GM12891 (cell line): ENCODE data around the gene NOTCH1.

Source experiments
- DNase-seq: peaks from one replicate; pipeline ENCODE4 v3.0.0; 2011; ENCODE audit warnings: low spot score; ENCODE audit not compliant: insufficient read length
- FAIRE-seq: peaks from 2 replicates; lab custom pipeline; 2011; peaks lifted over from hg19 to GRCh38; lab: Jason Lieb, UNC
- PAX5 ChIP-seq: IDR thresholded peaks from 2 replicates; pipeline ENCODE4 v1.6.1; 2011; ENCODE audit warnings: low read length, moderate library complexity, mild to moderate bottlenecking; ENCODE audit not compliant: insufficient read depth, severe bottlenecking
- POLR2A ChIP-seq: IDR thresholded peaks from 2 replicates; pipeline ENCODE4 v1.6.1; 2011; ENCODE audit warnings: low read depth, low read length, control low read depth
- POLR2AphosphoS5 ChIP-seq: IDR thresholded peaks from 2 replicates; pipeline ENCODE4 v1.6.1; 2011; ENCODE audit warnings: low read depth, low read length, control low read depth
- POU2F2 ChIP-seq: IDR thresholded peaks from 2 replicates; pipeline ENCODE4 v1.6.1; 2011; ENCODE audit warnings: low read depth, mild to moderate bottlenecking, control low read depth, low read length, moderate library complexity
- SPI1 ChIP-seq: IDR thresholded peaks from 2 replicates; pipeline ENCODE4 v1.6.1; 2011; ENCODE audit warnings: low read depth, low read length, control low read depth
- TAF1 ChIP-seq: IDR thresholded peaks from 2 replicates; pipeline ENCODE4 v1.6.1; 2011; ENCODE audit warnings: low read depth, low read length, control low read depth

NOTCH1 gene

DNA sequence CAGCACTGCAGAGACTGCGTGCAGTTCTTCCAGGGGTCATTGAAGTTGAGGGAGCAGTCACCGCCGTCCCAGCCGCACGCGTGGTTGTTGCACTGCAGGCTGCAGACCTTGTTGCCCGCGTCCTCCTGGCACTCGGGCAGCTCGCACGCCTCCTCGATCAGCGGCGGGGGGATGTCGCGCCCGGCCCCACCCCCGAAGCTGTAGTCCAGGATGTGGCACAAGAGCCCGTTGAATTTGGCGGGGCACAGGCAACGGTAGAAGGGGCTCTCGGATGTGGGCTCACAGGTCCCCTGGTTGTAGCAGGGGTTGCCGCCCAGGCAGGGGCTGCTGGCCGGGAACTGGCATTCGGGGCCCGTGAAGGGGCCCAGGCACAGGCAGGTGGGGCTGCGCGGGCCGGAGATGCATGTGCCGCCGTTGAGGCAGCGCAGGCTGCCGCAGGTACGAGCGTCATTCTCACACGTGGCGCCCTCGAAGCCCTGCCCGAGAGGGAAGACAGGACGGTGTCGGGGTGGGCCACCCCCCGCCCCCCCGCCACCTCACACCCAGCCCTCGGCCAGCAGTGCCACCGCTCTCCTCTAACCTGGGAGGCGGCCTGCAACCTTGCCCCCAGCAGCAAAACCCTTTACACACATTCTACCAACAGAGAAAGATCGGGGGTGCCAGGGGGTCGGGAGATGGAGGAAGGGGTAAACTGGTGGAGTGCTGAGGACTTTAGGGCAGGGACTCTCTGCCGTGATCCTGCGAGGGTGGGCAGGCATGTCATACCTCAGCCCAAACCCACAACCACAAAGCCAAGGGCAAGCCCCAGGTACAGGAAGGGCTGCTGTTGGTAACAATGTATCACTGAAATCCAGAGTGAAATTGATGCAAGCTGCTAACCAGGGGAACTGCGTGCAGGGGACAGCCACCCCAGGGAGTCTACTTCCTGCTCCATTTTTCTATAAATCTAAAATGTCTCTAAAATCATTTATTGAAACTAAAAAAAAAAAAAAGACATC is 40.1 kb downstream of the NOTCH1 start:
- TF ChIP-seq TAF1 = no peak
- no peak for TF ChIP-seq SPI1
- TF ChIP-seq POLR2A = no peak
- no peak for TF ChIP-seq POLR2AphosphoS5
- TF ChIP-seq PAX5 = no peak
- TF ChIP-seq POU2F2 = no peak
- FAIRE-seq (no peak), DNase-seq (no peak)

- TF ChIP-seq TAF1 (no peak), POLR2A (no peak), SPI1 (no peak), POLR2AphosphoS5 (no peak), POU2F2 (no peak), PAX5 (no peak)
- FAIRE-seq (no peak), DNase-seq (no peak)
These were observed 41.1 kb downstream of the NOTCH1 start for GRCh38 chr9:136504512-136505348.

DNA sequence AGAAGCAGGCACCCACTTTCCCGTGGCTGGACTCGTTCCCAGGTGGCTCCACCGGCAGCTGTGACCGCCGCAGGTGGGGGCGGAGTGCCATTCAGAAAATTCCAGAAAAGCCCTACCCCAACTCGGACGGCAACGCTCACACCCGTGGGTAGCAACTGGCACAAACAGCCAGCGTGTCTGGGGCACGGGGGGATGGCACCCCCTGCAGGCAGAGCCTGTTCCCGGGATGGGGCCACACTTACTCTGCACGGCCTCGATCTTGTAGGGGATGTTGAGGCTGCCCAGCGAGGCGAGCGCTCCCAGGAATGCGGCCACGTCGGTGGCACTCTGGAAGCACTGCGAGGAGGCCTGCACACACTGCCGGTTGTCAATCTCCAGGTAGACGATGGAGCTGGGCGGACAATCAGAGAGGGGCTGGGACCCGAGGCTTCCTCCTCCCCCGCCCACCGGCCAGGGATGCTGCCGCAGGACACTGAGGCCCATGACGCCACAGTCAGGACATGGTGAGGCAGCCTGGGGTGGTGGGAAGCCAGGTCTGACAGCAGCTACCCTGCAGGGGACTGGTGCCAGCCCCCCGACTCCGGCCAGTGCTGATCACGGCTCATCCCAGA is 42.8 kb downstream of the NOTCH1 start:
- DNase-seq (no peak), FAIRE-seq (no peak)
- TF ChIP-seq PAX5 (no peak), SPI1 (no peak), POLR2AphosphoS5 (no peak), POLR2A (no peak), POU2F2 (no peak), TAF1 (no peak)

GRCh38 chr9:136502196-136502595 is 43.7 kb downstream of the NOTCH1 start:
- DNase-seq (no peak), FAIRE-seq (no peak)
- TF ChIP-seq POLR2AphosphoS5 (no peak), PAX5 (no peak), POU2F2 (no peak), TAF1 (no peak), POLR2A (no peak), SPI1 (no peak)

- no peak for FAIRE-seq
These were observed 44.2 kb downstream of the NOTCH1 start for GRCh38 chr9:136501686-136502085.

DNA sequence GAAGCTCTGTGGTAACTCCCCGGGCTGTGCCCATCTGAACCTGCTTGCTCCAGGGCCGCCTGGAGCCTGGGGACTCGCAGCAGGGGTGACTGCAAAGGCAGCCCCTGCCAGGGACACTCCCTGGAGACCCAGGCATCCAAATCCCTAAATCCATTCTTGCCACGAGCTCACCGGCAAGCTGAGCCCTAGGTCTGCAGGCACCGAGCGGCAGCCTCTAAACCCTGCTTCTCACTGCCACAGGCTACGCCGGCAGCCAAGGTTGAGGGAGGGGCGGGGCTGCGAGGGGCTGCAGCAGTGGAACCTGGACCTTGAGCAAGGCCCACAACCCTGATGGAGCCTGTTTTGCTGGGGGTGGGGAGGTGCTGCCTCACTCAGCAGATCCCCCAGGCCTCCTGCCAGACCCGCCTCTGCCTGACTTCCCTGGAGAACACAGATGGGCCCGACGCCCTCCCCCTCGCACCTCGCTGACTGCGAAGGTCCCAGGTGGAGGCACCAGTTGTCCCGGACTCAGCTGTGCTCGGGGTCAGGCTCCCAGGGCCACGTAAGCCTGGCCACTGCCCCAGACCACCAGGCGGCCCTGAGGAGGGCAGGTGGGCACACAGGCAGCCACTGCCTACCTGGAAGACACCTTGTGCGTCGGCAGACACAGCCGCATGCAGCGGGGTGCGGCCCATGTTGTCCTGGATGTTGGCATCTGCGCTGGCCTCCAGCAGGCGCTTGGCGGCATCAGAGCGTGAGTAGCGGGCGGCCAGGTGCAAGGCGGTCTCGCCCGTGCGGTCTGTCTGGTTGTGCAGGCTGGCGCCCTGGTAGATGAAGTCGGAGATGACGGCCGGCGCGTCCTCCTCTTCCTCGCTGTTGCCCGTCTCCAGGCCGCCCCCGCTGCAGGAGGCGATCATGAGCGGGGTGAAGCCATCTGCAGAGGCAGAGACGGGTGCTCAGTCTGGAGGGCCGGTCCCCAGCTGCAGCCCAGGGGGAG is 45.6 kb downstream of the NOTCH1 start:
- no peak for DNase-seq
- TF ChIP-seq SPI1 (no peak), PAX5 (no peak), POLR2A (no peak), POU2F2 (no peak), POLR2AphosphoS5 (no peak), TAF1 (no peak)
- FAIRE-seq = no peak

More at GRCh38 chr9:136501686-136502085, 44.2 kb downstream of the NOTCH1 start:
- no peak for DNase-seq
- TF ChIP-seq TAF1 (no peak), SPI1 (no peak), PAX5 (no peak), POLR2A (no peak), POLR2AphosphoS5 (no peak), POU2F2 (no peak)

DNA sequence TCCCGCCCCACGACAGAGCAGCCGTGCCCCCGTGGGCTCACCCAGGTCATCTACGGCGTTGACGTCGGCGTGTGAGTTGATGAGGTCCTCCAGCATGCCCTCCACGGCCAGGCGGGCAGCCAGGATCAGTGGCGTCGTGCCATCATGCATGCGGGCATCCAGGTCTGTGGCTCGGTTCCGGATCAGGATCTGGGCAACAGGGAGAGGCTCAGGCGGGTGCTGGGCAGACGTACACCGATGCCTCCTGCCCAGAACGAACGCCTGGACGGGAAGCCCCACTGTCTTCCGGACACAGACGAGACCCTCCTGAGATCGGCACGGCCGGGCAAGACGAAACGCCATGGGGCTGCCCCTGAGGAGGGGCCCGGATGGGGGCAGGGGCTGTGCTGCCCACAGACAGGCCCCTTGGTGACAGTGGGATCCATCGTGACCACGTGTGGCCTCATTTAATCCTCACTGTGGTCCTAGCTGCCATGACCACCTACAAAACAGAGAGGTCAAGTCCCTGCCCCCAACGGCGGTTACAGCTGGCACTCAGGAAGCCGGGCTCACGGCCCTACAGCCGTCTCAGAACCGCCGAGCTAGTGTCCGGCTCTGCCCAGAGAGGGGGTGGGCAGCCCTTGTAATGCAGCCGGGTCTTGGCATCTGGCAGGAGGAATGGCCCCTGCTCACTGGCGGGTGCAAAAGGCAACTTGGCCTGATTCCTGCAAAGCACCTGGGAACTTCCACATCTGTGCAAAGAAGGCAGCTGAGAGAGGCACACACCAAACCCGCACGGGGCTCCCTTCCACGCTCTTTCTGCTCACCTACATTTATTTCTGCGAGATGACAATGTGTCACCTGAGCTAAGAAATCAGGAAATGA is 46.5 kb downstream of the NOTCH1 start:
- DNase-seq (no peak), FAIRE-seq (no peak)
- TF ChIP-seq POLR2AphosphoS5 (no peak), PAX5 (no peak), POU2F2 (no peak), TAF1 (no peak)
